Measurements from ENCODE around the gene RXRA.
A peak's percentile ranks its signal among the peaks of the same experiment; 100 is the strongest.

RXRA gene

GRCh38 chr9:134325813-134326723, at the start of gene RXRA:
Gene RXRA (plus strand): TSS chr9:134326455. CDS start chr9:134326632, 177 bp downstream.
- Histone ChIP-seq H3K79me2 (peaks cover 41% of the 10 kb centered on the region), H2AFZ (peak within 1 kb of the TSS; percentile 70), H3K4me2 (ENCODE audit: low read length) (peak within 1 kb of the TSS; percentile 99), H3K27me3 (ENCODE audit: control insufficient read depth, insufficient read depth, low read length) (no peaks in the 10 kb centered on the region), H3K9me3 (ENCODE audit: control insufficient read depth, low read length) (no peaks in the 10 kb centered on the region), H3K27ac (peak within 1 kb of the TSS; percentile 92), H3K4me1 (peaks cover 18% of the 10 kb centered on the region), H3K36me3 (ENCODE audit: control insufficient read depth, insufficient read depth, low read length) (no peaks in the 10 kb centered on the region), H3K9ac (peak within 1 kb of the TSS; percentile 72), H3K4me3 (ENCODE audit: low read depth, low read length) (peak within 1 kb of the TSS; percentile 88)
- no peak for TF ChIP-seq CTCF (IDR thresholded peaks at IDR 0.05)

- H3K79me2 ChIP-seq, result no peaks in the 10 kb centered on the region
- H3K27ac ChIP-seq, result no peak overlapping the region
- no peaks in the 10 kb centered on the region for H3K9me3 ChIP-seq (ENCODE audit: control insufficient read depth, low read length)
- TF ChIP-seq CTCF (IDR thresholded peaks at IDR 0.05), result no peak
- no peak overlapping the region for H3K9ac ChIP-seq
- H3K4me2 ChIP-seq (ENCODE audit: low read length), result no peak overlapping the region
- H3K4me3 ChIP-seq (ENCODE audit: low read depth, low read length), result no peak overlapping the region
- H3K4me1 ChIP-seq, result no peaks in the 10 kb centered on the region
- H3K36me3 ChIP-seq (ENCODE audit: control insufficient read depth, insufficient read depth, low read length), result no peaks in the 10 kb centered on the region
- no peak overlapping the region for H2AFZ ChIP-seq
- no peaks in the 10 kb centered on the region for H3K27me3 ChIP-seq (ENCODE audit: control insufficient read depth, insufficient read depth, low read length)
Measured at GRCh38 chr9:134278286-134278685, 48.0 kb upstream of the RXRA start.

- H3K4me1 ChIP-seq, result no peaks in the 10 kb centered on the region
- no peak overlapping the region for H3K9ac ChIP-seq
- TF ChIP-seq CTCF (IDR thresholded peaks at IDR 0.05), result no peak
- no peak overlapping the region for H3K27ac ChIP-seq
- H3K27me3 ChIP-seq (ENCODE audit: control insufficient read depth, insufficient read depth, low read length), result no peaks in the 10 kb centered on the region
- H3K36me3 ChIP-seq (ENCODE audit: control insufficient read depth, insufficient read depth, low read length), result no peaks in the 10 kb centered on the region
- H2AFZ ChIP-seq, result no peak overlapping the region
- H3K9me3 ChIP-seq (ENCODE audit: control insufficient read depth, low read length), result no peaks in the 10 kb centered on the region
- H3K4me3 ChIP-seq (ENCODE audit: low read depth, low read length), result no peak overlapping the region
- no peaks in the 10 kb centered on the region for H3K79me2 ChIP-seq
- H3K4me2 ChIP-seq (ENCODE audit: low read length), result no peak overlapping the region
Measured at GRCh38 chr9:134278974-134279640, 47.1 kb upstream of the RXRA start.

GRCh38 chr9:134282138-134282650, 44.1 kb upstream of the RXRA start:
- H3K9me3 ChIP-seq (ENCODE audit: control insufficient read depth, low read length), result no peaks in the 10 kb centered on the region
- no peaks in the 10 kb centered on the region for H3K79me2 ChIP-seq
- H3K4me2 ChIP-seq (ENCODE audit: low read length), result no peak overlapping the region
- no peak for TF ChIP-seq CTCF (IDR thresholded peaks at IDR 0.05)
- H2AFZ ChIP-seq, result no peak overlapping the region
- H3K4me3 ChIP-seq (ENCODE audit: low read depth, low read length), result no peak overlapping the region
- H3K9ac ChIP-seq, result no peak overlapping the region
- no peak overlapping the region for H3K27ac ChIP-seq
- H3K27me3 ChIP-seq (ENCODE audit: control insufficient read depth, insufficient read depth, low read length), result no peaks in the 10 kb centered on the region
- no peaks in the 10 kb centered on the region for H3K36me3 ChIP-seq (ENCODE audit: control insufficient read depth, insufficient read depth, low read length)
- no peaks in the 10 kb centered on the region for H3K4me1 ChIP-seq

All from parathyroid adenoma (tissue), 2 donors.